GM19324 (cell line): ENCODE results near the gene PPIA.
"Not testable (repeated sequence)": the region's sequence is repeated elsewhere in the genome, so short reads cannot be mapped to it uniquely, and the experiment has no call there.

Experiments
- ATAC-seq: cut with Tn5 transposase; IDR thresholded peaks from one replicate; pipeline ENCODE4 v1.9.1; 2021; ENCODE audit warnings: mild to moderate bottlenecking, moderate library complexity; ENCODE audit not compliant: unreplicated experiment, low FRiP score

The PPIA gene

GRCh38 chr7:44762726-44763522 lies 33.6 kb upstream of the PPIA start:
- ATAC-seq, result no peak

GRCh38 chr7:44764081-44764480 lies 32.4 kb upstream of the PPIA start:
- no peak for ATAC-seq

- ATAC-seq, result no peak
Measured at GRCh38 chr7:44764665-44765578, 31.6 kb upstream of the PPIA start.

GRCh38 chr7:44765579-44766415 lies 30.7 kb upstream of the PPIA start:
- ATAC-seq, result no peak

- ATAC-seq, result no peak
Measured at GRCh38 chr7:44766416-44766801, 30.1 kb upstream of the PPIA start.

- ATAC-seq, result no peak
Measured at GRCh38 chr7:44767134-44767911, 29.2 kb upstream of the PPIA start.

GRCh38 chr7:44767912-44768627 lies 28.4 kb upstream of the PPIA start:
- peak; percentile 55 for ATAC-seq

- ATAC-seq, result no peak
Measured at GRCh38 chr7:44768628-44769371, 27.7 kb upstream of the PPIA start.

GRCh38 chr7:44769376-44769775 lies 27.1 kb upstream of the PPIA start:
- no peak for ATAC-seq

- ATAC-seq, result peak; percentile 60
Measured at GRCh38 chr7:44769776-44770294, 26.6 kb upstream of the PPIA start.

- ATAC-seq, result no peak
Measured at GRCh38 chr7:44771358-44771757, 25.1 kb upstream of the PPIA start.

- ATAC-seq, result no peak
Measured at GRCh38 chr7:44772440-44772839, 24.0 kb upstream of the PPIA start.

GRCh38 chr7:44772867-44773266 lies 23.6 kb upstream of the PPIA start:
- ATAC-seq, result no peak

GRCh38 chr7:44774486-44774885 lies 22.0 kb upstream of the PPIA start:
- ATAC-seq, result not testable (repeated sequence)

GRCh38 chr7:44775383-44776107 lies 20.9 kb upstream of the PPIA start:
- no peak for ATAC-seq

GRCh38 chr7:44776211-44776610 lies 20.3 kb upstream of the PPIA start:
- no peak for ATAC-seq

GRCh38 chr7:44782460-44782859 lies 14.0 kb upstream of the PPIA start:
- ATAC-seq, result no peak

- ATAC-seq, result no peak
Measured at GRCh38 chr7:44783407-44783806, 13.1 kb upstream of the PPIA start.
